ENCODE measurements around the gene H1-8.
"Not testable (repeated sequence)": the region's sequence is repeated elsewhere in the genome, so short reads cannot be mapped to it uniquely, and the experiment has no call there.

The H1-8 gene

GRCh38 chr3:129534428-129535027 lies 8.4 kb upstream of the H1-8 start:
- no peak for DNase-seq

GRCh38 chr3:129535075-129535474 lies 7.9 kb upstream of the H1-8 start:
- no peak for DNase-seq

GRCh38 chr3:129536374-129536667 lies 6.7 kb upstream of the H1-8 start:
- DNase-seq: no peak

DNA sequence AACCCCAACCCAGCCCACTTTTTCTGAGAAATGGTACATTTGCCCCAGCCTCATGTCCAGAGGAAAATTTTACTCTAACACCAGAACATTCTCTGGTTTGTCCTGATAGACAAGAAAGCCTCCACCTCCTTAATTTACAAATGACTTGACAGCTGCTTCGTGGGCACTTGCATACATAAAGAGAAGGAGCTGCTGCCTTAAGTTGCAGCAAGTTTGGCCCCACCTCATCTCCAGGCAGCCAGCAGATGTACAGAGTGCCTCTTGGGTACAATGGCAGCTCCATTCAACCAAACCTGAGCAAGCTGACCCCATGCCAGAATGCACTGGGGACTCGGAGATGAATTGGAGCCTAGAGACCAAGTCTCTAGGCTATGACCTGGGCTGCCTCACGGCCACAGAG lies 6.2 kb upstream of the H1-8 start:
- no peak for DNase-seq

- DNase-seq: no peak
These were observed 3.8 kb upstream of the H1-8 start for GRCh38 chr3:129539206-129539605.

- DNase-seq: no peak
These were observed 2.0 kb upstream of the H1-8 start for GRCh38 chr3:129540776-129541516.

GRCh38 chr3:129542747-129543146 lies 228 bp upstream of the H1-8 start:
- DNase-seq: no peak

- no peak for DNase-seq
These were observed 1.0 kb downstream of the H1-8 start for GRCh38 chr3:129543999-129544398.

DNA sequence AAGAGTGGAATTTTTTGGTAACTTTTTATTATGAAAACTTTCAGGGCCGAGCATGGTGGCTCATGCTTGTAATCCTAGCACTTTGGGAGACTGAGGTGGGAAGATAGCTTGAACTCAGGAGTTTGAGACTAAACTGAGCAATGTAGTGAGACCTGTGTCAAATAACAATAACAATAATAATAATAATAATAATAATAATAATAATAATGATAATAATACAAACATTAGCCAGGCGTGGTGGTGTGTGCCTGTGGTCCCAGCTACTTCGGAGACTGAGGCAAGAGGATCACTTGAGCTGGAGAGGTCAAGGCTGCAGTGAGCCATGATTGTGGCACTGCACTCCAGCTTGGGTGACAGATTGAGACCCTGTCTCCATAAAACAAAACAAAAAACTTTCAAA lies 3.0 kb downstream of the H1-8 start:
- not testable (repeated sequence) for DNase-seq

DNA sequence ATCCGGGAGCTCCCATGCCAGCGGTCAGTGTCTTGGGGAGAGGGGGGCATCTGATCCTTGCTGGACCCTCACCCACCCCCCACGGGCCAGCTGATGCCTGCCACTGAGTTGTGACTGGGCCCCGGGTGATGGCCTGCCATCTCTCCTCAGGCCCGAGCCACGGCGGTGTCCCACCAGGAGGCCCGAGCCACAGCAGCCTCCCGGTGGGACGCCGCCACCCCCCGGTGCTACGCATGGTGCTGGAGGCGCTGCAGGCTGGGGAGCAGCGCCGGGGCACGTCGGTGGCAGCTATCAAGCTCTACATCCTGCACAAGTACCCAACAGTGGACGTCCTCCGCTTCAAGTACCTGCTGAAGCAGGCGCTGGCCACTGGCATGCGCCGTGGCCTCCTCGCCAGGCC lies 4.3 kb downstream of the H1-8 start:
- no peak for DNase-seq

- no peak for DNase-seq
These were observed 5.4 kb downstream of the H1-8 start for GRCh38 chr3:129548104-129548965.

- DNase-seq: no peak
These were observed 6.2 kb downstream of the H1-8 start for GRCh38 chr3:129549006-129549800.

DNA sequence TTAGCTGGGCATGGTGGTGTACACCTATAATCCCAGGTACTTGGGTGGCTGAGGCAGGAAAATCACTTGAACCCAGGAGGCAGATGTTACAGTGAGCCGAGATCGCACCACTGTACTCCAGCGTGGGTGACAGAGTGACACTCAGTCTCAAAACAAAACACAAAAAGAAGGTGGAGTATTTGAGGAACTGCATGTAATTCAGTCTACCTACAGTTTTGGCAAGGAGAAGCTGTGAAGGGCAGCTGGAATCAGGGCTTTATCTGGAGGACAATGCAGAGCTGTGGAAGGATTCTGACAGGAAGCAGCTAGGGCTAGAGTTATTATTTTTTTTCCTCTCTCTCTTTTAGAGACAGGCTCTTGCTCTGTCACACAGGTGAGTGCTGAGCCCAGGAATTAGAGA lies 6.8 kb downstream of the H1-8 start:
- no peak for DNase-seq

GRCh38 chr3:129552287-129553050 lies 9.5 kb downstream of the H1-8 start:
- DNase-seq: no peak

GRCh38 chr3:129553171-129553570 lies 10.2 kb downstream of the H1-8 start:
- no peak for DNase-seq

- no peak for DNase-seq
These were observed 10.7 kb downstream of the H1-8 start for GRCh38 chr3:129553719-129554118.

- no peak for DNase-seq
These were observed 11.6 kb downstream of the H1-8 start for GRCh38 chr3:129554356-129555152.

GRCh38 chr3:129555153-129555550 lies 12.2 kb downstream of the H1-8 start:
- DNase-seq: no peak

GRCh38 chr3:129555616-129556357 lies 12.8 kb downstream of the H1-8 start:
- no peak for DNase-seq

- no peak for DNase-seq
These were observed 13.4 kb downstream of the H1-8 start for GRCh38 chr3:129556358-129556695.
